Muscle of back (tissue), 11 donors: ENCODE measurements around the gene NEK5. TPM values are rescaled to one million over a fixed set of nuclear protein-coding genes. Genes with fewer than 3 reads are reported as not detected.

Experiments used
- DNase-seq, 3 donors: peaks; one replicate each; pipeline versions ENCODE4 v3.0.0 to v3.0.0-alpha.2; 2013
- polyA plus RNA-seq, 10 donors: library from polyadenylated mRNA; unstranded; fragments of 120-200 nt; gene quantifications; one replicate each; pipeline ENCODE4 v1.2.1, GENCODE V29; 2013; ENCODE audit not compliant: insufficient read length in 10 of 10

Gene NEK5
- polyA plus RNA-seq, 10 donors = 0.71 to 1.3 (median 0.92) TPM

- DNase-seq = peak; percentile 98 to 99 (median 99)
Measured at GRCh38 chr13:52011632-52012511, 117.0 kb downstream of the NEK5 start, which contains the start of gene ALG11. TSS of gene ALG11 (plus strand) at chr13:52012398. CDS start at chr13:52012419, 21 bp downstream.

DNA sequence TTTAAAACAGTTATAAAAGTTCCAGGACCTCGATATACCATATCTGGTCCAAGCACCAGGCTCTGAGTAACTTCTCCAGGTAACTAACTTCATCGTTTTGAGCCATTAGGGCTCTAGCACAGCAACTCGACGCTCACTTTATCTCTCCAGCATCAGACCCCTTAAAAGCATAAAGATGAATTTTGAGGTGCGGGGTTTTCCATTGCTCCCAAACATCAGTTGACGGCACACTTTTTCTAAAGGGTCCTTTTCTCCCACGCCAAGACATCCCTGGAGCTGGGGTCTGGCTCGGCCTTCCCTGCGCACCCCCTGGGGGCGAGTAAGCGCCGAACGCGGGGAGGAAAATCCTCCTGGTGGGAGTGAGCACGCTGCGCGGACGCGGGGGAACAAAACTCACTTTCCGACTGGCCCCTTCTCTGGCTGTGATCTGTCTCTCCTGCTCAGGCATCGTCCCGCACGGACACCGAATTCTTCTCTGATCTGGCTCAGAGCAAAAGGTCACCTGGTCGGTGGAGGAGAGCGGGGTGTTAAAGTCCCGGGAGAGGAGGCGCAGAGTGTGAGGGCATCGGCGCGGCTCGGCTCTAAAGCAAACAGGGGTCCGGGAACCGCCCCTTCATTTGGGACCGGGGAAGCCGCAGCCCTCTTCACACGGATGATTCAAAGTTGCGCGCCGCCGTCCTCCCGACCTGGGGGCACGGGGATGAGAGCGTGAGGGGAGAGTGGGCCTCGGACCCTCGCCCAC, 117.8 kb downstream of the NEK5 start, which contains the start of gene ATP7B:
TSS of gene ATP7B (minus strand) at position 561 of the 742 bp plus-strand sequence. CDS start at position 448, 113 bp downstream.
- DNase-seq = no peak

- no peak for DNase-seq
Measured at GRCh38 chr13:52009946-52010345, 118.9 kb downstream of the NEK5 start.

GRCh38 chr13:52006523-52007245, 122.2 kb downstream of the NEK5 start:
- no peak for DNase-seq

DNA sequence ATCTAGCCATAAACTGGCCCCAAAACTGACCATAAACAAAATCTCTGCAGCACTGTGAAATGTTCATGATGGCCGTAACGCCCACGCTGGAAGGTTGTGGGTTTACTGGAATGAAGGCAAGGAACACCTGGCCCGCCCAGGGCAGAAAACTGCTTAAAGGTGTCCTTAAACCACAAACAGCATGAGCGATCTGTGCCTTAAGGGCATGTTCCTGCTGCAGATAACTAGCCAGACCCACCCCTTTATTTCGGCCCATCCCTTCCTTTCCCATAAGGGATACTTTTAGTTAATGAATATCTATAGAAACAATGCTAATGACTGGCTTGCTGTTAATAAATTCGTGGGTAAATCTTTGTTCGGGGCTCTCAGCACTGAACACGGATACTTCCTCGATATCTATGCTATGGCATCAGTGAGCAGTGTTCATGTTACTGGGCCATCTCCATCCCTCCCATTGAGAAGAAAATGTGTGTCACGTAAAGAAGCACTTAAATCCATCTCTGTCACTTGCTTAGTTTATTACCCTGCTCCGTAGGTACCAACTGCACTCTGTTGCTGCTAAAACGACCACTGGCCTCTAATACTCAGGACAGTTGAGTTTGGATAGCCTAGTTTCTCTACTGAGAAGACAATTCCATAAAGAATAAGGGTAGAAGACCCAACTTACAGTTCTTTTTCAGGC, 122.9 kb downstream of the NEK5 start:
- no peak for DNase-seq

- no peak for DNase-seq
Measured at GRCh38 chr13:52004511-52005170, 124.2 kb downstream of the NEK5 start.

DNA sequence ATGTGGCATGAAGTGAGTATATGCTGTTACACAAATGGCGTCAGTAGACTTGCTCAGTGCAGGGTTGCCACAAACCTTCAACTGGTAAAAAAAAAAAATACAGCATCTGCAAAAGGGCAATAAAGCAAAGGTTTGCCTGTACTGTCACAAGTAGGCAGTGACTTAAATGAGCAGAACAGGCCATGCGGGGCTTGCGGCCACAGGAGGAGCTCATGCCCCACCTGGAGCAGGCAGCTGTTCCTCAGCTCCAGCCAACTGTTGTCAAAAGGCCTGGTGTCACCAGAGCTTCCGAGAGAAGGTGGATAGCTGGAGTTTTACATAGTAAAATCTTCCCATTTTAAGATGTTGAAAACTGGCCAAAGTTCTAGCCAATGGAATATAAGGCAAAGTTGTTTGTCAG, 125.3 kb downstream of the NEK5 start:
- DNase-seq = no peak

GRCh38 chr13:52002361-52002760, 126.5 kb downstream of the NEK5 start:
- DNase-seq = no peak

DNA sequence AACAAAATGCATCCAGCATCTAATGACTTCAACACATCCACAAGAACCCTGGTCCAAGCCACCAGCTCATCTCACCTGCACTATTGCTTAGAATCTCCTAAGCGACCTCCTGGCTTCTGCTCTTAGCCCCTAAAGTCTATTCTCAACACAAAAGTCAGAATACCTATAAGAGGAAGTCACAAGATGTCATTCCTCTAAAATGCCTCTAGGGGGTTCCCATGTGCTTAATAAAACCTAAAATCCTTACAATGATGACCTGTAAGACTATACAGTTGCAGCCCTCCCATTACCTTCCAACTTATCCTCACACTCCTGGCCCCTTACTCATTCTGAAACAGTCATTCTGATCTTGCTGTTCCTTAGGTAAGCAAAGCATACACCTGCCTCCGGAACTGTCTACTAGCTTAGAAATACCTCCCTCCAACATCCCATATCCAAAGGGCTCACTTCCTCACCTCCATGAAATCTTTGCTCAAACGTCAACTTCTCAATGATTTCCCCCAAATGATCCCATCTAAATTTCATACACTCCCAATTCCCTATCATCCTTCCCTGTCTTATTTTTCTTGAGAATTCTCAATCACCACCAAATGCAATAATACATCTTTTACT, 127.6 kb downstream of the NEK5 start:
- DNase-seq = peak in 1 of 3 donors; percentile 41

DNA sequence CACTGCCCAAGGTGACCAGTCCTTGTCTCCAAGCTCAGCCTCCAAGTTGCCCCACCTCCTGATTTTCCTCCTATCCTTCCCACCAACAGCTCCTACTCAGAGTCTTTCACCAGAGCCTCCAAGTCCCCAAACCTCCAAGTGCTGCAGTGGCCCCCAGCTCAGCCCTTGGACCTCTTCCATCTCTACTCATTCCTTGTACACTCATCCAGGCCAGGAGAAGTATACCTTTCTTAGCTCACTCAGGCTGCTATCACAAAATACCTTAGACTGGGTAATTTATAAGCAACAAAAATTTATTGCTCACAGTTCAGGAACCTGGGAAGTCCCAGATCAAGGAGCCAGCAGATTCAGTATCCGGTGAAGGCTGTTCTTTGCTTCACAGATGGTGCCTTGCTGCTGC, 129.0 kb downstream of the NEK5 start:
- no peak for DNase-seq

DNA sequence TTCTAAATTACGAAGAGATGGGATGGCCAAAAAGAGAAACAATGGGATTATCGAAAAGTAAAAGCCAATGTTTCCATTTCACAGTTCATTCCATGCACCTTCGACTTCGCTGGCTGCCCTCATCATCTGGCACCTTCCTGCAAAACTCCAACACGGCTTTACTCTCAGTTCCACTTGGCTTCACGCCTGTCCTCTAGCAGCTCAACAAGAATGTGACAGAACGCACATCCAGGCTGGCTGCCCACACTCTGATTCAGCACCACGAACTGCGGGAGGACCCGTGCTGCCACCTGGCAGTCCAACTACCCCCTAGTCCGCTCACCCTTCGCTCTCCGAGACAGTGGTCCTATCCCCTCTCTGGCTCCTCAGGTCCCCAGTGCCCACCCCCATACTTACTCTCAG, 129.4 kb downstream of the NEK5 start:
- peak in 1 of 3 donors; percentile 37 for DNase-seq

- DNase-seq = no peak
Measured at GRCh38 chr13:51998723-51999509, 130.0 kb downstream of the NEK5 start.

GRCh38 chr13:51997641-51998330, 131.1 kb downstream of the NEK5 start:
- DNase-seq = no peak

GRCh38 chr13:51997186-51997585, 131.7 kb downstream of the NEK5 start:
- no peak for DNase-seq

- no peak for DNase-seq
Measured at GRCh38 chr13:51996641-51997040, 132.2 kb downstream of the NEK5 start.

- no peak for DNase-seq
Measured at GRCh38 chr13:51995677-51996551, 133.0 kb downstream of the NEK5 start.

DNA sequence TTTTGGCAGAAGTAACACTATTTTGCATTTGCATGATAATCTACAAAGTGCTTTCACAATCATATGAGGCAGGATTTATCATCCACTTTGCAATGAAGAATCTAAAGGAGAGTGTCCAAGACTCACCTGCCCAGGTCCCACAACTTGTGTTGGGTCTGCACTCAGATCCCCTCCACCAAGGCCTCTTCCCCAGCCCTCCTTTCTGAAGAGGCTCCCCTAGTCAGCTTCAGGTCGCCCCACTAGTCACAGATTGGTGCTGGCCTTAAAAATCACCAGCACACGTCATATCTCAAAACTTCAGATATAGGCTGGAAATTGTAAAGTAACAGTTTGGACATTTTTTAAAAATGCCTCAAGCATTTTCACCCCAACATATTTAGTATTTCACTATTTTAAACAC, 135.2 kb downstream of the NEK5 start:
- DNase-seq = no peak
